Measurements from ENCODE around the gene PEMT.
"Not testable (repeated sequence)": the region's sequence is repeated elsewhere in the genome, so short reads cannot be mapped to it uniquely, and the experiment has no call there.

DNA sequence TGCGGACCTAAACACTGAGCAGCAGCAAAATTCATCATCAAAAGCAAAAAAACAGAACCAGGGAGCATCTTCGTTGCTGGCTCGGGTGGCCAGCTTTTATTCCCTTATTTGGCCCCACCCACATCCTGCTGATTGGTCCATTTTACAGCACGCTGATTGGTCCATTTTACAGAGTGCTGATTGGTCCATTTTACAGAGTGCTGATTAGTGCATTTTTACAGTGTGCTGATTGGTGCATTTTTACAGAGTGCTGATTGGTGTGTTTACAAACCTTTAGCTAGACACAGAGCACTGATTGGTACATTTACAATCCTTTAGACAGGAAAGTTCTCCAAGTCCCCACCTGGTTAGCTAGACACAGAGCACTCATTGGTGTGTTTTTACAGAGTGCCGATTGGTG, 41.2 kb upstream of the PEMT start:
- TF ChIP-seq ZNF274 (IDR thresholded peaks at IDR 0.05; ENCODE audit: low read depth, low read length); YY1 (IDR thresholded peaks at IDR 0.05; ENCODE audit: insufficient read depth, insufficient read length): not testable (repeated sequence)
